NCI-H460 (cell line): ENCODE measurements around the gene ZIC3. TPM values are rescaled to one million over a fixed set of nuclear protein-coding genes. Genes with fewer than 3 reads are reported as not detected.

Source experiments
- DNase-seq: peaks from one replicate; pipeline ENCODE4 v3.0.0-alpha.2; 2016; ENCODE audit warnings: low read depth; ENCODE audit errors: extremely low read depth
- small RNA-seq, 2 experiments: library from RNA; depleted of rRNA; stranded (forward); fragments of <200 nt; gene quantifications; one replicate each; pipeline ENCODE3, GENCODE V24; 2014
- total RNA-seq: library from RNA; depleted of rRNA; stranded (reverse); fragments of >200 nt; shearing (Covaris generic); gene quantifications from 2 replicates; pipeline ENCODE4 v1.2.3, GENCODE V29; 2014

The ZIC3 gene
- total RNA-seq, 1 experiment from 2014 or later: 0.05 TPM

- no peak for DNase-seq
Measured at GRCh38 chrX:137573324-137574101, 7.6 kb downstream of the ZIC3 start.

DNA sequence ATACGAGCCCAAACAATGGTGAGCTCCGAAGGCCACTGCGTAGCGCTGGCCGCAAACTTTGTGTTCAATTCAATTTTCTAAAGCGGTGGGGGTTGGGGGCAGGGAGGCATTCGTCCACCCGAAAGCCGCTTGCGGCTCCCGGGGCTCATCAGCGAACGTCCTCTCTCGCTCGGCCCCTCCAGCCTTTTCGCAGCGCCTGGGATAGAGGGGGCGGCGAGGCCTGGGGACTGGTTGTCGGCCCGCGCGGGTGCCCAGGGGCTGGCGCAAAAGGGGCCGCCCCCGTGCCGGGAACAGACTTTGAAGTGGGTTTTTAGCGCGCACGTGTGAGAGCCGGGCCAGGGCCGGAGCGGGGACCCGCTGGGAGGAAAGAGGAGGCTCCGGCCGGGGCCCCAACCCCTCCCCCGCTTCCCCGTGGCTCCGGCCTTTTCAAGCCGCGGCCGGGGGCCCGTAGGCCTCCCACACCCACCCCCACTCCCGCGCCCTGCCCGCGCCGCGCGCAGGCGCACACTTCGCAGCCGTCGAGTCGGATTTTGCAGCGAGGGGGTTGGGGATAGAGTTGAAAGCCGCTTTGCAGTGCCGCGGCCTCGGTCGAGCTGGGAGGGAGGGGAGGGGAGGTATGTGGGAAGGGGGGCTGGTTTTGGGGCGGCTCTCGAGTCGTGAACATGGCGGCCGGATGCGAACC, 8.3 kb downstream of the ZIC3 start:
- DNase-seq: no peak

GRCh38 chrX:137574784-137575293, 8.9 kb downstream of the ZIC3 start:
- DNase-seq: no peak

GRCh38 chrX:137575596-137576255, 9.8 kb downstream of the ZIC3 start:
- no peak for DNase-seq

DNA sequence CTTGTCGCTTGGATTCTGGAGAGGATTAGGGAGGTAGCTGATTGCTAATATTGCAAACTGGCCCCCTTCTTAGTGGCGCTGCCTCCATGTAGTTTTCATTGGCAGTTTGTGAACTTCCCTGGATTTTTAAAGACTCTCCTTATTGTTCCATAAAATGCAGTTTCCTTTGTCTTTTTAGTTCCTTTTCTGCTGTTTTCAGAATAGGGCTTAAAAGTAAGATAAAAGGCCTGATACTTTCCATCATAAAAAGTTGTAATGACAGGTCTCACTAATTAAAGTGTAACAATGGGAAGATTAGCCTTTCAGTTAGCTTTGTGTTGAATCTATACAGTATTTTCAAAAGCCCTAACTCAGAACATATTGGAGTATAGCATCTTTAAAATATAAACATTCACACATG, 21.2 kb downstream of the ZIC3 start:
- no peak for DNase-seq

GRCh38 chrX:137600769-137601168, 34.8 kb downstream of the ZIC3 start:
- no peak for DNase-seq

Small RNA genes within 50 kb of the gene (small RNA-seq; reads per million reads assigned to genes)
- gene RN7SL325P: 0 reads per million in 2 experiments
